Measurements from ENCODE around the gene NLRP12.

NLRP12 gene

GRCh38 chr19:53801257-53801656, 22.9 kb downstream of the NLRP12 start:
- no peak for TF ChIP-seq TSHZ2 (CRISPR knock-in tag; IDR thresholded peaks at IDR 0.05)
- no peak for TF ChIP-seq ZFP30 (CRISPR knock-in tag; IDR thresholded peaks at IDR 0.05)
- TF ChIP-seq ARNTL (CRISPR knock-in tag; IDR thresholded peaks at IDR 0.05; ENCODE audit: borderline replicate concordance, low read depth): no peak
- TF ChIP-seq ZNF565 (CRISPR knock-in tag; conservative IDR thresholded peaks at IDR 0.05; ENCODE audit: low read depth): no peak
- TF ChIP-seq OSR1 (CRISPR knock-in tag; IDR thresholded peaks at IDR 0.05): no peak
- TF ChIP-seq ZNF70 (CRISPR knock-in tag; IDR thresholded peaks at IDR 0.05): no peak
- TF ChIP-seq CREB5 (CRISPR knock-in tag; IDR thresholded peaks at IDR 0.05; ENCODE audit: low read depth): no peak
- no peak for TF ChIP-seq POU6F1 (CRISPR knock-in tag; IDR thresholded peaks at IDR 0.05; ENCODE audit: borderline replicate concordance, low read depth)
- no peak for TF ChIP-seq RARB (CRISPR knock-in tag; IDR thresholded peaks at IDR 0.05)
- no peak for TF ChIP-seq CSDC2 (CRISPR knock-in tag; IDR thresholded peaks at IDR 0.05)
- no peak for TF ChIP-seq BACH2 (CRISPR knock-in tag; IDR thresholded peaks at IDR 0.05; ENCODE audit: borderline replicate concordance)
- no peak for TF ChIP-seq PATZ1 (CRISPR knock-in tag; IDR thresholded peaks at IDR 0.05; ENCODE audit: borderline replicate concordance)
- no peak for TF ChIP-seq ZNF8 (CRISPR knock-in tag; IDR thresholded peaks at IDR 0.05)
- TF ChIP-seq PPARA (CRISPR knock-in tag; IDR thresholded peaks at IDR 0.05; ENCODE audit: borderline replicate concordance): no peak
- TF ChIP-seq ZFP3 (CRISPR knock-in tag; IDR thresholded peaks at IDR 0.05): no peak
- no peak for ATAC-seq

- ATAC-seq: no peak
- TF ChIP-seq RARB (CRISPR knock-in tag; IDR thresholded peaks at IDR 0.05) (no peak), SNAI2 (CRISPR knock-in tag; IDR thresholded peaks at IDR 0.05) (no peak), ZC3H10 (CRISPR knock-in tag; IDR thresholded peaks at IDR 0.05) (no peak), CREB5 (CRISPR knock-in tag; IDR thresholded peaks at IDR 0.05; ENCODE audit: low read depth) (no peak), ZNF70 (CRISPR knock-in tag; IDR thresholded peaks at IDR 0.05) (no peak), ARNTL (CRISPR knock-in tag; IDR thresholded peaks at IDR 0.05; ENCODE audit: borderline replicate concordance, low read depth) (no peak), OSR1 (CRISPR knock-in tag; IDR thresholded peaks at IDR 0.05) (no peak), ESRRG (CRISPR knock-in tag; IDR thresholded peaks at IDR 0.05) (no peak), TSHZ2 (CRISPR knock-in tag; IDR thresholded peaks at IDR 0.05) (no peak), TCF4 (CRISPR knock-in tag; IDR thresholded peaks at IDR 0.05; ENCODE audit: borderline replicate concordance) (no peak), CSDC2 (CRISPR knock-in tag; IDR thresholded peaks at IDR 0.05) (no peak), ZNF8 (CRISPR knock-in tag; IDR thresholded peaks at IDR 0.05) (no peak), GLIS3 (CRISPR knock-in tag; IDR thresholded peaks at IDR 0.05) (no peak), ZFP3 (CRISPR knock-in tag; IDR thresholded peaks at IDR 0.05) (no peak), CSRNP3 (CRISPR knock-in tag; IDR thresholded peaks at IDR 0.05) (no peak), PPARA (CRISPR knock-in tag; IDR thresholded peaks at IDR 0.05; ENCODE audit: borderline replicate concordance) (no peak), PATZ1 (CRISPR knock-in tag; IDR thresholded peaks at IDR 0.05; ENCODE audit: borderline replicate concordance) (no peak)
Observed at GRCh38 chr19:53795019-53795418, 29.1 kb downstream of the NLRP12 start.

All from SK-N-SH treated with all-trans-retinoic acid at 6 μM for 48 hours (cell line).